Stimulated activated naive CD4-positive, alpha-beta T cell treated with Interleukin-2 at 50 U/mL for 16 hours (primary cell): ENCODE data around the gene P2RX5.
A peak's percentile ranks its signal among the peaks of the same experiment; 100 is the strongest.

Experiments
- DNase-seq: peaks from one replicate; lab custom pipeline; 2025; lab: John Stamatoyannopoulos, UW

The P2RX5 gene

GRCh38 chr17:3657588-3657869, 38.4 kb downstream of the P2RX5 start:
- DNase-seq: no peak

DNA sequence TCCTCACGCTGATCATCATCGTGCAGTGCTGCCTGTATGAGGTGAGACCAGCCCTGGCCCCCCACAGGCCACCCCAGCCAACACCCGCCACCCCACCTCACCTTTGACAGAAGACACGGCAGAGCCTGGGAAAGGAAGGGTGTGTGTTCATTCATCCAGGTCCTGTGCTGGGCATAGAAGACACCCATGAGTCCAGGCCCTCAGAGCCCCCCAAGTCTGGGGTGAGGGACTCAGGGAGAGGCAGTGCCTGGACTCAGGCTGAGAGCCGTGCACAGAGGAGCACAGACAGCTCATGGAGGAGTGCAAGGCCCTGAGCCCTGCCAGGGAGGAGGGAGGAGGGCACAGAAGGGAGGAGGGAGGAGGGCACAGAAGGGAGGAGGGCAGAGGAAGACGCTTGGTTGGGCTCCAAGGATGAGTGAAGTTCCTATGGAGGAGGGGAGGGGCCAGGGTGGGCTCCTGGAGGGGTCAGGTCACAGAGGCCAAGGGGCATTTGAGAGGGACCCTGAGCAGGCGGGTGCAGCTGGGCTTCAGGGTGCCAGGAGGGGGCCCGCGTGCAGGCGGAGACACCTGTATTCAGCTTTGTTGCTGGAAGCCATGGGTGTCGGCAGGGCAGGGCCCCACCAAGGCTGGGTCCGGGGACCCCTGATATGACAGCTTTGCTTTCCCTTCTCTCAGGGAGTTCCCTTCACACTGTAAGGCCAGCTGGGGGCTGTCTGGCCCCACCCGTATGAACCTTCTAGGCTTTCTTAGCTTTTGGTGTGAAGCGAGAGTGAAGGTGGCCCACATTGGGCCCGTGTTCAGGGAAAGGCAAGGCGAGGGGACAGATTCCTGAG, 39.0 kb downstream of the P2RX5 start:
- DNase-seq: no peak

DNA sequence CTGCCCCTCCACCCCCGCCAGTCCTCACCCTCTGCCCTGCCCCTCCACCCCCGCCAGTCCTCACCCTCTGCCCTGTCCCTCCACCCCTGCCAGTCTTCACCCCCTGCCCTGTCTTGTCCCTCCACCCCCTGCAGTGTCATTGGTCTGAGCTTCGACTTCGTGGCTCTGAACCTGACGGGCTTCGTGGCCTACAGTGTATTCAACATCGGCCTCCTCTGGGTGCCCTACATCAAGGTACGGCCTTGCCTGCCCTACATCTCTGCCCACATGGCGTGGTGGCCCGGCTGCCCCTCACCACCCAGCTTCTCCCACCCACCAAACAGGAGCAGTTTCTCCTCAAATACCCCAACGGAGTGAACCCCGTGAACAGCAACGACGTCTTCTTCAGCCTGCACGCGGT, 39.6 kb downstream of the P2RX5 start:
- no peak for DNase-seq

GRCh38 chr17:3655766-3656165, 40.2 kb downstream of the P2RX5 start:
- DNase-seq: no peak

DNA sequence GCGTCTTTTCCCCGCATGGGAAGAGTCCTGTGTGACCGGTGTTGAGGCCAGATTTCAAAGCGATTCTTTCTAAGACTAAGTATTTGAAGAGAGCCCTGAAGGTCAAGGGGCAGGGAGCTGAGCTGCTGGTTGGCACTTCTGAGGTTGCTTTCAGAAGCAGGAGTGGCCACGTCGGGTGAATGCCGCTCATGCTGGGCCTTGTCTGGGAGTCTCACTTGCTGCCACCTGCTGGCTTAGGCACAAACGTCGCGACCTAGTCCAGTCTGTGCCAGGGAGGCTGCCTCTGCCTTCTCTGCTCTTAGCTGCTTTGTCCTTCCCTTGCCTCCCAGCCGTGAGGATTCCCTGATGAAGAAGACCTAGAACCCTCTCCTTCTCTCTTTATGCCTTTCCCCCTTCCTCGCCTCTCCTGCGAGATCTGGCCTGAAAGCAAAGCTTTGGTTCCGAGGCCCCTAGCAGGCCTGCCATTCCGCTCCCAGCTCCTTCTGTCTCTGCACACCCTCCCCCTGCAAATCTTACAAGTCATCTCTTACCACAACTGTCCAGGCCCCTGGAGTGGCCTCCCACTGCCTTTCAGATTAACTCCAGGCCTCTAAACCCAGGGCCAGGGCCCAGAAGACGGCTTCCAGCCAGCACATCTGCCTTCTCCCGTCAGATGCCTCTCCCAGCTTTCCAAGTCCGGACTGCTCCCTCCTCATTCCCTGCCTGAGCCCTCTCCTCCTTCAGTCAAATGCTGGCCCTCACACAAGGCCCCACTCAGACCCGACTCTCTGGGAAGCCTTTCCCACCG, 48.0 kb downstream of the P2RX5 start:
- DNase-seq: peak; percentile 13

- DNase-seq: no peak
Observed at GRCh38 chr17:3647251-3647650, 48.7 kb downstream of the P2RX5 start.

DNA sequence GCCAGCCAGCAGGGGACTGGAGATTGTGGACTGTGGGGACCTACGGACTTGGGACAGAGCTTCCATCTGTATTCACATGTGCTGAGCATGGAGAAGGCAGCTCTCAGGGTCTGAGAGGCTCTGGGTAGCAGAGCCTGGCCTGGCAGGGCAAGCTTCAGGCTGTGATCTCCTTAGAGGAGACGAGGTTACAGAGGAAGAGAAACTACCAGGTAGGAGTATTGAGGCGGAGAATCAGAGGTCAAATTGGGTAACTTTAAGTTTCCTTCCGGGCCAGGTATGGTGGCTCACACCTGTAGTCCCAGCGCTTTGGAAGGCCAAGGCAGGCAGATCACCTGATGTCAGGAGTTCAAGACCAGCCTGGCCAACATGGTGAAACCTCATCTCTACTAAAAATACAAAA, 50.6 kb downstream of the P2RX5 start:
- DNase-seq: no peak

DNA sequence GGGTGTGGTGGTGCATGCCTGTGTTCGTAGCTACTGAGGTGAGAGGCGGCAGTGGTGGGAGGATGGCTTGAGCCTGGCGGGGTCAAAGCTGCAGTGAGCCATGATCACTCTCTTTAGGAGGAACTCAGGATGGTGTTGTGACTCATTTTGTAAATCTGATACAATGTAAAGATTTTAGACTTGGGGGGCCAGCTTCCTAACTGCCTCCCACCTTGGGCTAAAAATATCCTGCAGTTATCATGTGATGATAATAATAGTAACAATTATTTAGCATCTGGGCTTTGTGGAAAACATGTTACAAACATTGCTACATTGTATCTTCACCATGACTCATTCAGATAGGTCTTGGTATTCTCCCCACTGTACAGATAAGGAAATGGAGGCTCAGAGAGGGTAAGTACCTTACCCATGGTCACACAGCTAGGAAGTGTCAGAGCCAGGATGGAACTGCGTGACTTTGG, 52.0 kb downstream of the P2RX5 start:
- no peak for DNase-seq

- DNase-seq: no peak
Observed at GRCh38 chr17:3641717-3642486, 54.1 kb downstream of the P2RX5 start.

DNA sequence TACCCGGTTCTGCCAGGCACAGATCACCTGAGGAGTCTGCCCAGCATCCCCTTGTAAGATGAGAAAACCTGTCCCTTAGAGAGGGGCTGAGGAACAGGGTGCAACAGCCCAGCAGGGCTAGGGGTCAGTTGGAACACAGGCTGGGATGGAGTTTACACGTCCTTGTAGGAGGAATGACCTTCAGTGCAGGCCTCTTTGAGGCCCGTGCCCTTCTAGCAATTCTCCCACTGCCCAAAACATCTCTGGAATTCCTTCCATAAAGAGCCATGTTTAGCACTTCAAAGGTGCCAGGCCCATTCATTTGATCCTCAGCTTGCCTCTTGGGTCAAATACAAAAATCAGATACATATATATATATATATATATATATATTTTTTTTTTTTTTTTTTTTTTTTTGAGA, 54.9 kb downstream of the P2RX5 start:
- DNase-seq: no peak

DNA sequence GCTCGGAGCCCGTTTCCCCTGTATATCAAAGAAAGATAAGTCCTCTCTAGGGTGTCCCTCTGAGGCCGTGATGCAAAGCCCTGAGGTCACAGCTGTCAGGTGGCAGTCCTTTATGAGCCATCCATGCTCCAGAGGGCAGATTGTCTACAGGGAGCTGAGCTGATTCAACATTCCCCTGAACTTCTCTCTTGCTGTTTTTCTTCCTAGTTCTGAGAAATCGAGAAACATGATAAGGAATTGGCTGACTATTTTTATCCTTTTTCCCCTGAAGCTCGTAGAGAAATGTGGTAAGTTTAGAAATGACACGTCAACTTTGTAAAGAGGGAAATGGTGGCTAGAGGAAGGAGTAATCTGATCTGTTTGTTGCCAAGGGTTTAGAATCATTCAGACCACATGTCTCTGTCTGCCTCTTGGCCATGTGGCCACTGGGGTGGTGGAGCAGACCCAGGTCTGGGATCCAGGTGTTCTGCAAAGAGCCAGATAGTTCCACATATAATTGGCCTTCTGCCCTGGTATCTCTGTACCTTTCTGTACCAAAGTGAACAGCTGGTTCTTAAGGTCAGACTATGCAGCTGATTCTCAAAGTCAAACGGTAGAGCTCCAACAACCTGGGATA, 55.9 kb downstream of the P2RX5 start:
- no peak for DNase-seq

DNA sequence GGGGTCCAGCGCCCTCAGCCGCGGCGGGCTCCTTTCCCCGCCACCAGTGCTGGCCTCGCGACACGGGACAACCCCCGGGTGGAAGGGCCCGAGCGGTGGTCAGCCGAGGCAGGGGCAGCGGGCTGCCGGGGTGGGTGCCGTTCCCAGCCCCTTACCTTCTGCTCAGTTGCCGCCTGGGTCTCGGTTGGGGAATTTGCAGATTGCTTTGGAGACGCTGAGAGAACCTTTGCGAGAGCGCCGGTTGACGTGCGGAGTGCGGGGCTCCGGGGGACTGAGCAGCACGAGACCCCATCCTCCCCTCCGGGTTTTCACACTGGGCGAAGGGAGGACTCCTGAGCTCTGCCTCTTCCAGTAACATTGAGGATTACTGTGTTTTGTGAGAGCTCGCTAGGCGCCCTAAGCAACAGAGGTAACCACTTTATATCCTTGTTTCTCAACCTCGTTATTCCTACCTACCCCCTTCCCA, 59.0 kb downstream of the P2RX5 start:
- no peak for DNase-seq

DNA sequence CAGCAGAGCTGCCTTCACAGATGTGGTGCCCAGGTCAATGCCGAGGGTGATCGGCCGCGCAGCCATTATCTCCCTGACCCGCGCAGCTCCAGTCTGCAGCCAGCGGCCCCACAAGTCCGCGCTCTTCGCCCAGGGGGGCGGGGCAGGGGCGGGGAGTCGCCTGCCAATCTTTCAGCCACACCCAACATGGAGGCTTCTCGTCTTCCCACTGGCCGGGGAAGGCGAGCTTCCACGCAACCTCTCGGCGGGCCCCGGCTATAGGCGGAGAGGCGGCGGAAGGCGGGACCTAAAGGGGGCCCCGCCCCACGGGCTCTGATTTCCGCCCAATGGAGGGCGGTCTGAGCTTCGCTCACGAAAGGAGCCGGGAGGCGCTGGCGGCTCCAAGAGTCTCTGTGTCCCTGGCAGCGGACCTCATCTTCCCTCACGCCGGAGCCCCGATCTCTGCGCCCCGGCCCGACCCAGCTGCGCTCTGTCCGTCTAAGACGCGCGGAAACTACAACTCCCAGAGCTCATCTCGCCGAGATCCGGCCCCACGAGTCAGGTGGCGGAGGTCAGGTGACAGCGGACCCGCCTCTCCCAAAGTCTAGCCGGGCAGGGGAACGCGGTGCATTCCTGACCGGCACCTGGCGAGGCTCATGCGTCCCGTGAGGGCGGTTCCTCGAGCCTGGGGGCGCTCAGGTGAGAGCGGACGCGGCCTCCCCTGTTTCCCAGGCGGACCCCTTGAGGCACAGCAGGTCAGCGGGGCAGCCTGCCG, 59.6 kb downstream of the P2RX5 start, which contains the start of the genes CTNS and SHPK:
CTNS (plus strand) TSS at position 607 of the 754 bp plus-strand sequence. CDS start 3,447 bp downstream, outside the sequence.
SHPK (minus strand) TSS at position 97 of the 754 bp plus-strand sequence; CDS start at position 66, 31 bp downstream.
- DNase-seq: peak; percentile 93

GRCh38 chr17:3635474-3636153, 60.3 kb downstream of the P2RX5 start:
- no peak for DNase-seq

- no peak for DNase-seq
Observed at GRCh38 chr17:3632287-3632686, 63.7 kb downstream of the P2RX5 start.

GRCh38 chr17:3630781-3631180, 65.2 kb downstream of the P2RX5 start:
- DNase-seq: no peak

- no peak for DNase-seq
Observed at GRCh38 chr17:3627769-3628167, 68.2 kb downstream of the P2RX5 start.

GRCh38 chr17:3626831-3627768, 68.9 kb downstream of the P2RX5 start:
- no peak for DNase-seq
